Measurements from ENCODE around the gene PDIK1L. TPM values are rescaled to one million over a fixed set of nuclear protein-coding genes. Genes with fewer than 3 reads are reported as not detected.

Gene PDIK1L
- total and polyA plus RNA-seq, 2 donors (not counting 3 experiments of a cell fraction or from before 2014, with no cell fraction given), result 1.6 to 5.6 TPM

GRCh38 chr1:26082020-26082350 is 29.6 kb upstream of the PDIK1L start:
- DNase-seq (ENCODE audit: low read depth, low spot score), result no peak
- Histone ChIP-seq H4K20me1 (replicated peaks; ENCODE audit: control insufficient read depth, extremely low read depth, insufficient read depth, low read length) (no peaks in the 10 kb centered on the region), H3K9me3 (replicated peaks; ENCODE audit: control insufficient read depth, insufficient read depth, low read length) (no peaks in the 10 kb centered on the region), H2AFZ (ENCODE audit: low read depth, low read length) (no peak overlapping the region), H3K9ac (replicated peaks; ENCODE audit: extremely low read depth, insufficient read depth, low read length) (no peak overlapping the region), H3K27me3 (ENCODE audit: control insufficient read depth in 2 of 2, insufficient read depth in 2 of 2, low read length in 2 of 2) (peaks cover 0 to 4% of the 10 kb centered on the region in 2 experiments), H3K4me1 (ENCODE audit: control insufficient read depth, extremely low read depth, insufficient read depth, low read length) (no peaks in the 10 kb centered on the region), H3K4me3 (replicated peaks in 1 of 3; ENCODE audit: insufficient read depth in 1 of 3, low read depth in 1 of 3, low read length in 3 of 3) (no peak overlapping the region), H3K27ac (ENCODE audit: insufficient read depth, low read depth, low read length) (no peak overlapping the region), H3K36me3 (ENCODE audit: control insufficient read depth in 2 of 2, extremely low read depth in 1 of 2, insufficient read depth in 2 of 2, low read length in 2 of 2) (no peaks in the 10 kb centered on the region), H3K4me2 (ENCODE audit: insufficient read depth, low read length) (no peak overlapping the region), H3K9me1 (replicated peaks; ENCODE audit: control insufficient read depth, extremely low read depth, insufficient read depth, low read length) (no peaks in the 10 kb centered on the region), H3K79me2 (ENCODE audit: control insufficient read depth, insufficient read depth, low read length) (no peaks in the 10 kb centered on the region)
- no peak for FAIRE-seq
- CTCF ChIA-PET, result no interaction called here
- dilution Hi-C loops (cut with MboI; ENCODE audit: extremely low pct_ligation_motif_present, low sequenced_read_pairs) (no loop called here), intact Hi-C loops (cut with micrococcal nuclease) (no loop called here)
- BruUV-seq (replicated peaks), result no TSS peak
- POLR2A ChIA-PET, result no interaction called here
- TF ChIP-seq MAX (IDR thresholded peaks at IDR 0.05; ENCODE audit: insufficient read depth, insufficient read length) (no peak), EZH2 (IDR thresholded peaks at IDR 0.05; ENCODE audit: borderline replicate concordance, low read depth, low read length, severe bottlenecking) (no peak), POLR2AphosphoS5 (IDR thresholded peaks at IDR 0.05; ENCODE audit: insufficient read depth, low read depth, low read length) (no peak), CTCF (IDR thresholded peaks at IDR 0.05; ENCODE audit: extremely low read depth in 1 of 2, insufficient read depth in 1 of 2, low read depth in 1 of 2, low read length in 2 of 2) (no peak), POLR2A (IDR thresholded peaks at IDR 0.05; ENCODE audit: low read depth, low read length) (no peak), MYC (IDR thresholded peaks at IDR 0.05; ENCODE audit: low read depth, low read length) (no peak), GATA2 (IDR thresholded peaks at IDR 0.05; ENCODE audit: insufficient read depth, insufficient read length, low read depth, low read length) (no peak), JUN (IDR thresholded peaks at IDR 0.05; ENCODE audit: borderline replicate concordance, insufficient read depth, insufficient read length, low read depth) (no peak), FOS (IDR thresholded peaks at IDR 0.05; ENCODE audit: borderline replicate concordance, insufficient read depth, low read length) (no peak)
